Left colon (tissue), 2 donors: ENCODE data around the gene RBMX2. TPM values are rescaled to one million over a fixed set of nuclear protein-coding genes. Genes with fewer than 3 reads are reported as not detected.
"Not testable (repeated sequence)": the region's sequence is repeated elsewhere in the genome, so short reads cannot be mapped to it uniquely, and the experiment has no call there.

Source experiments
- ATAC-seq: fragments of 200-7000 bp; cut with Tn5 transposase; one replicate; pipeline ENCODE4 v1.9.1; 2020; ENCODE audit warnings: mild to moderate bottlenecking, moderate library complexity
- DNase-seq, 2 donors: peaks; one replicate each; pipeline ENCODE4 v3.0.0-alpha.2; 2020
- intact Hi-C, 2 donors: fragments of 100-400 bp; cut with DNase I in 1 of 2; cut with micrococcal nuclease in 1 of 2; formaldehyde crosslinking; loops; one replicate each; pipeline versions ENCODE4 v1.11.2 to v1.14.0; 2022; cut with DNase I, micrococcal nuclease
- total RNA-seq, 2 donors: library from RNA; stranded (reverse); fragmentation: NEBNext Ultra II Directional; extraction: Animal tissue kit (Norgen Biotek cat#: 25700); gene quantifications; one replicate each; pipeline ENCODE4 v1.2.1, GENCODE V29; 2021
- donor health status: DM: no; HTN: no; CAD: no.
- donor health status: DM: yes; HTN: yes; CAD: no.

Gene RBMX2
- total RNA-seq, 2 donors from 2014 or later: 11.4 to 13.0 TPM

DNA sequence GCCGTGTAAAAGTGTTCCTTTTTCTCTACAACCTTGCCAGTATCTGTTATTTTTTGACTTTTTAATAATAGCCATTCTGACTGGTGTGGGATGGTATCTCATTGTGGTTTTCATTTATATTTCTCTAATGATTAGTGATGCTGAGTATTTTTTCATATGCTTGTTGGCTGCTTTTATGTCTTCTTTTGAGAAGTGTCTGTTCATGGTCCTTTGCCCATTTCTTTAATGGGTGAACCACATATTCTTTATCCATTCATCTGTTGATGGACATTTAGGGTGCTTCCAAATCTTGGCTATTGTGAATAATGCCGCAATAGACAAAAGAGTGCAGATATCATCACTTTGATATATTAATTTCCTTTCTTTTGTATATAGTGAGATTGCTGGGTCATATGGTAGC is 36.2 kb downstream of the RBMX2 start:
- ATAC-seq, DNase-seq, intact Hi-C loops: not testable (repeated sequence)

DNA sequence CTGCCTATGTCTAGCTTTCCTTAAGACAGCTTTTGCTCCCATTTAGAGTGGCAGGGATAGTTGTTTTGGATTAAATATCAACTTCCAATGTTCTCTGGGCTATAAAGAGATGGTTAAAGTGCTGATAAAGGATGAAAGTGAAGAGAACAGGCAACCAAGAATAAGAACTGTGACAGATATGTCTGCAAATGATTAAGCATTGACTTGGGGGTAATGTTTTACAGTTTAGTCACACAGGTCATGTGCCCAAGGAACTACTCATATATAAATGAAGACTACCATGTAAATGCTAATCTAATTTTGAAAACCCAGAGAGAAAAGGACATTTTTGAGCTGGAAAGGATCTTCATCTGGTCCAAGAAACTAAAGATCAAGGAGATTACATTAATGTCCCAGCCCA is 42.1 kb downstream of the RBMX2 start:
- no peak for DNase-seq
- ATAC-seq: no peak
- intact Hi-C loops: no loop called here

- intact Hi-C loops: no loop called here
- DNase-seq (no peak), ATAC-seq (no peak)
Observed at GRCh38 chrX:130444641-130445336, 43.0 kb downstream of the RBMX2 start.

GRCh38 chrX:130446974-130447373 is 45.2 kb downstream of the RBMX2 start:
- intact Hi-C loops: no loop called here
- no peak for DNase-seq
- no peak for ATAC-seq

Other genes starting within 250 kb of the RBMX2 start
- gene AIFM1, start 236.1 kb upstream of the RBMX2 start, total RNA-seq: 10 to 100 TPM; 67.0 to 76.9 TPM
- gene RAB33A, start 230.0 kb upstream of the RBMX2 start, total RNA-seq: under 1 TPM in 1 of 2 donors, not detected in 1; 0.34 TPM
- gene ZNF280C, start 133.1 kb upstream of the RBMX2 start, total RNA-seq: 1 to 10 TPM; 2.7 to 2.9 TPM
- gene SLC25A14, start 62.1 kb upstream of the RBMX2 start, total RNA-seq: 1 to 10 TPM; 6.3 to 7.8 TPM
- gene GPR119, start 16.3 kb upstream of the RBMX2 start, total RNA-seq: under 1 TPM; 0.31 to 0.78 TPM